Parathyroid adenoma (tissue), 2 donors: ENCODE results near the gene FXYD1.

Experiments used
- H2AFZ ChIP-seq: fragments of 300-600 bp; sonication (generic); one replicate; pipeline ENCODE4 v1.7.0; 2017; ENCODE audit warnings: antibody characterized with exemption, mild to moderate bottlenecking
- H3K27ac ChIP-seq: fragments of 300-600 bp; sonication (generic); one replicate; pipeline ENCODE4 v1.7.0; 2017
- H3K27me3 ChIP-seq: fragments of 300-600 bp; sonication (generic); one replicate; pipeline ENCODE4 v1.7.0; 2017; ENCODE audit warnings: low read length; ENCODE audit not compliant: control insufficient read depth, insufficient read depth
- H3K36me3 ChIP-seq: fragments of 300-600 bp; sonication (generic); one replicate; pipeline ENCODE4 v1.7.0; 2017; ENCODE audit warnings: low read length; ENCODE audit not compliant: control insufficient read depth, insufficient read depth
- H3K4me1 ChIP-seq: fragments of 300-600 bp; sonication (generic); one replicate; pipeline ENCODE4 v1.7.0; 2017; ENCODE audit warnings: control low read depth
- H3K4me2 ChIP-seq: fragments of 300-600 bp; sonication (generic); one replicate; pipeline ENCODE4 v1.7.0; 2017; ENCODE audit warnings: low read length
- H3K4me3 ChIP-seq: fragments of 300-600 bp; sonication (generic); one replicate; pipeline ENCODE4 v1.7.0; 2017; ENCODE audit warnings: low read depth, low read length
- H3K79me2 ChIP-seq: fragments of 300-600 bp; sonication (generic); one replicate; pipeline ENCODE4 v1.7.0; 2017; ENCODE audit warnings: control low read depth
- H3K9ac ChIP-seq: fragments of 300-600 bp; sonication (generic); one replicate; pipeline ENCODE4 v1.7.0; 2017; ENCODE audit warnings: mild to moderate bottlenecking
- H3K9me3 ChIP-seq: fragments of 300-600 bp; sonication (generic); one replicate; pipeline ENCODE4 v1.7.0; 2017; ENCODE audit warnings: low read length; ENCODE audit not compliant: control insufficient read depth
- CTCF ChIP-seq: fragments of 300-600 bp; sonication (generic); IDR thresholded peaks from one replicate; pipeline ENCODE4 v1.7.0; 2017; ENCODE audit warnings: antibody characterized with exemption, mild to moderate bottlenecking
- donor health status: primary hyperparathyroidism.

The FXYD1 gene

DNA sequence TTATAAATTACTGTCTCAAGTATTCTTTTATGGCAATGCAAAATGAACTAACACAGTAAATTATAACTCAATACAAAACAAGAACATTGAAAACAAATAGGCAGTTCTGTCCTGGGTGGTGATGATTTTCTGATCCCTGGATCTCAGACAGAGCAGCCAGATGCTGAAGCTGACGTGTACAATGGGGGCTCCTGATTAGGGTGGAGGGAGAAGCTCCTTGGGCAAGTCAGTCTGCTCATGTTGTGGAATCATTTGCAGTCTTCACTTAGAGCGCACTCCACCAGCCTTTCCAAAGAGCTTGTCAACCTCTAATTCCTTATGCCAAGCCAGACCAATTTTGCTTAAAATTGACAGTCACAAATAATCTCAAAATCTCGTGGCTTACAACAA is 37.6 kb downstream of the FXYD1 start:
- no peak for TF ChIP-seq CTCF
- Histone ChIP-seq H3K79me2 (no peaks in the 10 kb centered on the region), H3K9me3 (no peaks in the 10 kb centered on the region), H3K27ac (no peak overlapping the region), H2AFZ (no peak overlapping the region), H3K27me3 (no peaks in the 10 kb centered on the region), H3K9ac (no peak overlapping the region), H3K4me2 (no peak overlapping the region), H3K36me3 (no peaks in the 10 kb centered on the region), H3K4me3 (no peak overlapping the region), H3K4me1 (no peaks in the 10 kb centered on the region)

DNA sequence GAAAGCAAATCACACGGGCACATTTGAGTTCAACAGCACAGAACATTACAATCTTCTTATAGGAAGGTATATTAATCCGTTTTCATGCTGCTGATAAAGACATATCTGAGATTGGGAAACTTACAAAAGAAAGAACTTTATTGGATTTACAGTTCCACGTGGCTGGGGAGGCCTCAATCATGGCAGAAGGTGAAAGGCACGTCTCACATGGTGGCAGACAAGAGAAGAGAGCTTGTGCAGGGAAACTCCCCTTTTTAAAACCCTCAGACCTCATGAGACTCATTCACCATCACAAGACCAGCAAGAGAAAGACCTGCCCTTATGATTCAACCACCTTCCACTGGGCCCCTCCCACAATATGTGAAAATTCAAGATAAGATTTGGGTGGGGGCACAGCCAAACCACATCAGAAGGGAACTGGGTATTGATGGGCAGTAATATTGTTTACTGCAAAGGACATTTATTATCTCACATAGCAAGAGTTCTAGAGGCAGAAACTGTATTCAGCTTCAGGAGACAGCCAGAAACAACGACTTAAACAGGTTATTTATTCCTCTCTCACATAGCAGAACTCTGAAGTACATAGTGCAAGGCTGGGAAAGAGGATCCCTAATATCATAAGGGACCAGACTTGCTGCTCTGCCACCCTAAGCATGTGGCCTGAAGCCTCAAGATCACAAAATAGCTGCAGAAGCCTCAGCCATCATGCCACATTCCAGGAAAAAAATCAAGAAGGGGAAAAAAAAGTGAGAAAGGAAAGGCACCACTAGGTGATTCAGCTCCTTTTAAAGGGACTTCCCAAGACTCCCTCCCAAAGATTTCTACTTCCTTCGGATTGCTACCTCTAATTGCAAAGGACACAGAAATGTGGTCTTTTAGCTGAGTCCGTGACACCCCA is 39.0 kb downstream of the FXYD1 start:
- Histone ChIP-seq H3K79me2 (no peaks in the 10 kb centered on the region), H2AFZ (no peak overlapping the region), H3K4me3 (no peak overlapping the region), H3K27ac (no peak overlapping the region), H3K9ac (no peak overlapping the region), H3K9me3 (no peaks in the 10 kb centered on the region), H3K36me3 (no peaks in the 10 kb centered on the region), H3K4me2 (no peak overlapping the region), H3K27me3 (no peaks in the 10 kb centered on the region), H3K4me1 (no peaks in the 10 kb centered on the region)
- no peak for TF ChIP-seq CTCF

DNA sequence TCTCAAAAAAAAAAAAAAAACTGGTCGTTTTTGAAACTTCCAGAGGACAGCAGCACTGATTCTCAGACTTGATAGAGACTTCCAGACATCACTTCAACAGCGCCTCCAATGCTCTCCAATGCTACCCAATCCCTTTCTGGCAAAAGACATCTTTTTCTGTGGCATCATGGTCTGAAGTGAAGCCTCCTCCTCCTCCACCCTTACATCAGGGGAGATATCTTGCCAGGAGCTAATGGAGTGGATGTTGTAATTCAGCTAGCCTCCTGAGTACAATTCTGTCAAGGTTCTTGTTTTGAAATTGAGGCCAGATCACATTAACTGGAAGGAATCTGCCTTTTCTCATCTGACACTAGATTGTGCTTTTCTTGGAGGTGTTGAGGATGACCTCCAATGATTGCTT is 40.1 kb downstream of the FXYD1 start:
- H3K27me3 ChIP-seq = no peaks in the 10 kb centered on the region
- H3K4me2 ChIP-seq = no peak overlapping the region
- H3K27ac ChIP-seq = no peak overlapping the region
- H3K4me3 ChIP-seq = no peak overlapping the region
- TF ChIP-seq CTCF = no peak
- no peak overlapping the region for H2AFZ ChIP-seq
- no peaks in the 10 kb centered on the region for H3K79me2 ChIP-seq
- H3K9ac ChIP-seq = no peak overlapping the region
- H3K9me3 ChIP-seq = no peaks in the 10 kb centered on the region
- no peaks in the 10 kb centered on the region for H3K36me3 ChIP-seq
- H3K4me1 ChIP-seq = no peaks in the 10 kb centered on the region

GRCh38 chr19:35179830-35180229 is 41.2 kb downstream of the FXYD1 start:
- no peak for TF ChIP-seq CTCF
- Histone ChIP-seq H3K27me3 (no peaks in the 10 kb centered on the region), H2AFZ (no peak overlapping the region), H3K9ac (no peak overlapping the region), H3K4me3 (no peak overlapping the region), H3K4me2 (no peak overlapping the region), H3K36me3 (no peaks in the 10 kb centered on the region), H3K79me2 (no peaks in the 10 kb centered on the region), H3K27ac (no peak overlapping the region), H3K9me3 (no peaks in the 10 kb centered on the region), H3K4me1 (no peaks in the 10 kb centered on the region)

DNA sequence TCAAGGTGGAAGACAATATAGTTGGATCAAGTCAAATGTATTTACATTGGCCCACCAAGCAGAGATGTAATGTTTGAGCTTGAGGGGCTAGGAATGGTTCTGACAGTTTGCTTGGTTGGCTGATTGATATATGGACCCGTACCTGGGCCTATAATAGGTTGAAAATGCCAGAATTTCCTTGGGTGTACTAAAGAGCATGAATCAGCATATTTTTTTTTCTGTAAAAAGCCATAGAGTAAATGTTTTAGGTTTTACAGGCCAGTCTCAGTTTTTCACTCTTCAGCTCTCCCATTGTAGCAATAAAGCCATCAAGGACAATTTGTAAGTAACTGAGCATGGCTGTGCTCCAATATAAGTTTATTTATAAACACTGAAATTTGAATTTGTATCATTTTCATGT is 42.8 kb downstream of the FXYD1 start:
- H3K4me2 ChIP-seq = no peak overlapping the region
- no peak overlapping the region for H2AFZ ChIP-seq
- no peak overlapping the region for H3K9ac ChIP-seq
- no peaks in the 10 kb centered on the region for H3K36me3 ChIP-seq
- no peak for TF ChIP-seq CTCF
- no peaks in the 10 kb centered on the region for H3K79me2 ChIP-seq
- no peaks in the 10 kb centered on the region for H3K27me3 ChIP-seq
- H3K4me1 ChIP-seq = no peaks in the 10 kb centered on the region
- no peaks in the 10 kb centered on the region for H3K9me3 ChIP-seq
- no peak overlapping the region for H3K4me3 ChIP-seq
- H3K27ac ChIP-seq = no peak overlapping the region
